Adipocyte (in vitro differentiated cells): ENCODE data around the gene FLYWCH1.

Source experiments
- DNase-seq: peaks from one replicate; pipeline ENCODE4 v3.0.0-alpha.2; 2015; ENCODE audit warnings: low read depth
- H3K27me3 ChIP-seq: replicated peaks from 2 replicates; pipeline ENCODE4 v1.7.0; 2013; ENCODE audit warnings: mild to moderate bottlenecking, low read length, moderate library complexity; ENCODE audit not compliant: control insufficient read depth, insufficient read depth
- H3K36me3 ChIP-seq: 2 replicates; pipeline ENCODE4 v1.7.0; 2013; ENCODE audit warnings: low read length, mild to moderate bottlenecking, moderate library complexity; ENCODE audit not compliant: control insufficient read depth, insufficient read depth, severe bottlenecking
- H3K4me1 ChIP-seq: 2 replicates; pipeline ENCODE4 v1.7.0; 2013; ENCODE audit warnings: mild to moderate bottlenecking, low read length, moderate library complexity; ENCODE audit not compliant: control insufficient read depth, insufficient read depth
- H3K4me3 ChIP-seq: 2 replicates; pipeline ENCODE4 v1.7.0; 2013; ENCODE audit warnings: mild to moderate bottlenecking, low read length, moderate library complexity
- H3K9ac ChIP-seq: 2 replicates; pipeline ENCODE4 v1.7.0; 2013; ENCODE audit warnings: mild to moderate bottlenecking, low read length, moderate library complexity
- H3K9me3 ChIP-seq: 2 replicates; pipeline ENCODE4 v1.7.0; 2013; ENCODE audit warnings: mild to moderate bottlenecking, low read length, moderate library complexity; ENCODE audit not compliant: control insufficient read depth

The FLYWCH1 gene

DNA sequence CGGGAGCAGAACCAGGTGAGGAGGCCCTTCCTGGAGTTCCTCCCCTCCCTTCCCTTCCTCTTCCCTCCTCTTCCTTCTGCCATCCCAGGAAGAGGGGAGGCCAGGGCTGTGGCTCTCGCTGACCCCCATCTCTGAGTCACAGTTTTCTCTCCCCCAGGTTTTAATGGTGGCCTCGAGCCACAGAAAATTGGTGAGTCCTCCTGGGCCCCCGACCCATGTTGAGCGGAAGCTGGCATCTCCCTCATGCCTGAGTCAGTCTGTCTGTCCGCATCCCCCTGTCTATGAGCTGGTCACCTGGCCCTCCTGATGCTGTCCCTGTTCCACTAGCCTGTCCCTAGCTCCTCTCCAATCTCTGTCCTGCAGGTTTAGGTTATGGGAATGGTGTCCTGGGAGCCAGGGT is 88.2 kb downstream of the FLYWCH1 start:
- no peak for DNase-seq
- Histone ChIP-seq H3K4me3 (no peak overlapping the region), H3K36me3 (no peaks in the 10 kb centered on the region), H3K9ac (no peak overlapping the region), H3K4me1 (no peaks in the 10 kb centered on the region), H3K27me3 (peaks cover 26% of the 10 kb centered on the region), H3K9me3 (no peaks in the 10 kb centered on the region)

DNA sequence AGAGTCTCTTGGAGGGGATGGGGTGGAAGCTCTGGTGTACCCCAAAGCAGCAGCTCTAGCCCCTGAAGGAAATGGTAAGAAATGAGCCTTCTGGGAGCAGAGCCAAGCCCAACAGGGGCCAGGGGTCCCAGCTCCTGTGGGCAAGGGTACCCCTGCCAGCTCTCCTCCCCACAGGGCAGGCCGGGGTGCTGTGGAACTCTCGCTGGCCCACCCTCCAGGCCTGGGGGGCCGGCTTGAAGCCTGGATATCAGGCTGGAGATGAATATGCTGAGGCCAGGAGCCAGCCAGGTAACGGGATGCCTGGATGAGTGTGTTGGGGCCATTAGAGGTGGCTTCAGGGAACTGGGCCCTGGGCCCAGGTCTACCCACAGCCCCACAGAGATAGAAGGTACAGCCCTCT is 88.8 kb downstream of the FLYWCH1 start:
- Histone ChIP-seq H3K27me3 (peaks cover 27% of the 10 kb centered on the region), H3K4me3 (no peak overlapping the region), H3K36me3 (no peaks in the 10 kb centered on the region), H3K9ac (no peak overlapping the region), H3K9me3 (no peaks in the 10 kb centered on the region), H3K4me1 (no peaks in the 10 kb centered on the region)
- DNase-seq = no peak
